ENCODE measurements around the gene OPRM1. TPM values are rescaled to one million over a fixed set of nuclear protein-coding genes. Genes with fewer than 3 reads are reported as not detected.
A peak's percentile ranks its signal among the peaks of the same experiment; 100 is the strongest.
"Not testable (repeated sequence)": the region's sequence is repeated elsewhere in the genome, so short reads cannot be mapped to it uniquely, and the experiment has no call there.

OPRM1 gene
- total and polyA plus RNA-seq, 9 donors: 0.11 to 0.22 TPM; not detected in 7

DNA sequence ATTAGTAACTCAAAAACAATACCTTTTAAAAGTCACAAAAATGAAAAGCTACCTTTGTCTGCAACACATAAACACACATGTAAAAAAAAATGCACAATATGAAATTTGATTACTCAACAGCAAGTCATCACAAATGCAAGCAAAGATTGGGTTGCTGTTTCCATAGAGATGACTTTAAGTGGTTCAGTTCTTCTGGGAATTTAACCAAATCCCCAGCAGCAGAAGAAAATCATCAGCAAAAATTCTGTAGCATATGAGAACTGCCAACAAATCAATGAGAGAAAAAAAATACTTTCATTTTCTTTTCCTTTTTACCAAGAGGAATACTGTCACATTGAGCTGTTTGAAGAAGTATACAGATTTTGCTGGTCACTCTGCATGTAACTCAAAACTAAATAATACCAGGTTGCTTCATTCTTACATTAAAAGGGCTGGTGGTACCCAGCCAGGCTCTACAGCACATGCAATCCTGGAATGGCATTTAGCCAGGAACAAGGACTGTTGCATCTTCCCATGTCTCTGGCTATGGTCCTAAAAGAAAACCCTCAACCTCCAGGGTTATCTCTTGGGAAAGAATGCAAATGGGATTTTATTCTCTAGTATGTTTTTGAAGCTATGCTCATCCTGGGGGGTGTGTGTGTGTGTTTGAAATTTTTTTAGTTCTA lies 158.3 kb downstream of the OPRM1 start:
- Histone ChIP-seq H3K36me3 (ENCODE audit: control insufficient read depth, insufficient read depth, low read length) (no peaks in the 10 kb centered on the region), H3K4me3 (ENCODE audit: low read length) (no peak overlapping the region), H3K9me3 (replicated peaks; ENCODE audit: control insufficient read depth, low read depth, low read length) (no peaks in the 10 kb centered on the region), H3K27ac (ENCODE audit: low read length) (no peak overlapping the region), H3K4me1 (ENCODE audit: control insufficient read depth, insufficient read depth, low read length) (no peaks in the 10 kb centered on the region), H3K27me3 (ENCODE audit: control insufficient read depth, insufficient read depth, low read length) (no peaks in the 10 kb centered on the region)
- peak; percentile 87 for DNase-seq

DNA sequence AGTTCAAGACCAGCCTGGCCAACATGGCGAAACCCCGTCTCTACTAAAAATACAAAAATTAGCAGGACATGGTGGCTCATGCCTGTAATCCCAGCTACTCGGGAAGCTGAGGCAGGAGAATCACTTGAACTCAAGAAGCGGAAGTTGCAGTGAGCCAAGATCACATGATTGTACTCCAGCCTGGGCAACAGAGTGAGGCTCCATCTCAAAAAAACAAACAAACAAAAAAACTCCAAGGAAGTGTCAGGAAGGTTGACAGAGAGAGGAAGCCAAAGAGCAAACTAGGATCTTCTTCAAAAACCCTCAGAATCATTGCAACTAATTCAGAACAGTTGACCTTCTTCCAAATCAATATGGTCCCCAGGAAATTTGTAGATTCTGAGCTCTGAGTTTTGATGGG lies 162.6 kb downstream of the OPRM1 start:
- no CpG with 5 or more reads among the region's 4 CpGs for WGBS (ENCODE audit: insufficient coverage)
- not testable (repeated sequence) for H3K4me3 ChIP-seq (ENCODE audit: low read length); H3K27me3 ChIP-seq (ENCODE audit: control insufficient read depth, insufficient read depth, low read length); H3K36me3 ChIP-seq (ENCODE audit: control insufficient read depth, insufficient read depth, low read length); H3K4me1 ChIP-seq (ENCODE audit: control insufficient read depth, insufficient read depth, low read length); H3K9me3 ChIP-seq (replicated peaks; ENCODE audit: control insufficient read depth, low read depth, low read length)
- H3K27ac ChIP-seq (ENCODE audit: low read length): peak overlapping the region; percentile 25
- peak; percentile 45 for DNase-seq

DNA sequence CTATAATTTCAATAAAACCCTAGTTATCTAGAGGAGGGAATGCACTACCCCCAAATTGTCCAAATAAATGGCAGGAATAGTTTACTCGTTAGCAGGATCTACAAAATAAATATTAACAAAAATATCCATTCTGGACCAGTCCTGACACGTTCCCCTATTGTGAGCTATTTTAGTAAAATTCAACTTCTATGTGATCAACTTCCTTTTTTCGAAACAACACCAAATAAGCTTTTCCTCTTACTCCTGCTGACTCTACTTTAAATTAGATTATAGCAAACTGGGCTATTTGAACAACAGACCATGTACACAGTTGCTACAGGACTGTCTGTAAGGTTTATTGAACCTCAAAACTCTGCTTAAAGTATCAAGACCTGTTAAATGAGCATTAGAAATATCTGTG lies 163.3 kb downstream of the OPRM1 start:
- Histone ChIP-seq H3K27ac (ENCODE audit: low read length) (peak overlapping the region; percentile 25), H3K4me1 (ENCODE audit: control insufficient read depth, insufficient read depth, low read length) (no peaks in the 10 kb centered on the region), H3K27me3 (ENCODE audit: control insufficient read depth, insufficient read depth, low read length) (no peaks in the 10 kb centered on the region), H3K36me3 (ENCODE audit: control insufficient read depth, insufficient read depth, low read length) (no peaks in the 10 kb centered on the region), H3K4me3 (ENCODE audit: low read length) (no peak overlapping the region), H3K9me3 (replicated peaks; ENCODE audit: control insufficient read depth, low read depth, low read length) (no peaks in the 10 kb centered on the region)
- peak; percentile 32 for DNase-seq
- WGBS (ENCODE audit: insufficient coverage): 80% methylated on average over 1 of the region's 3 CpGs

DNA sequence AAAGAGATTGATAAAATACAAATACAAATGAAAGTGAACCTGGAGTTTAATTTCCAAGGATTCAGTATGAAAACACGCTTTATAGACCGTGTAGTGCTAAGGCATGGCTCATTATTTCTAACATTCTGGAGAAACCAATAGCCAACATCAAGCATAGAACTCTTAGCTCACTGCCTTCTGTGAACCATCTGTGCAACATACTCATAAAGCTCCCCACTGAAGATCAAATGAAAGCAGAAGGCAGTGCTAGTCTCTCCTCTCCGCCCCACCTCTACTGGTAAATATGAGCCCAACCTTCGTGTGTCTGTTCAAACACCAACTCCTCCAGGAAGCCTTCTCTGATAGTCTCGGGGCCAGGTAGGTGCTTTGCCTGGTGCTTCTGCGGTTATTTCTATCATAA lies 163.9 kb downstream of the OPRM1 start:
- Histone ChIP-seq H3K27ac (ENCODE audit: low read length) (no peak overlapping the region), H3K4me3 (ENCODE audit: low read length) (no peak overlapping the region), H3K4me1 (ENCODE audit: control insufficient read depth, insufficient read depth, low read length) (no peaks in the 10 kb centered on the region), H3K9me3 (replicated peaks; ENCODE audit: control insufficient read depth, low read depth, low read length) (no peaks in the 10 kb centered on the region), H3K36me3 (ENCODE audit: control insufficient read depth, insufficient read depth, low read length) (no peaks in the 10 kb centered on the region), H3K27me3 (ENCODE audit: control insufficient read depth, insufficient read depth, low read length) (no peaks in the 10 kb centered on the region)
- no CpG with 5 or more reads among the region's 6 CpGs for WGBS (ENCODE audit: insufficient coverage)
- DNase-seq: no peak

DNA sequence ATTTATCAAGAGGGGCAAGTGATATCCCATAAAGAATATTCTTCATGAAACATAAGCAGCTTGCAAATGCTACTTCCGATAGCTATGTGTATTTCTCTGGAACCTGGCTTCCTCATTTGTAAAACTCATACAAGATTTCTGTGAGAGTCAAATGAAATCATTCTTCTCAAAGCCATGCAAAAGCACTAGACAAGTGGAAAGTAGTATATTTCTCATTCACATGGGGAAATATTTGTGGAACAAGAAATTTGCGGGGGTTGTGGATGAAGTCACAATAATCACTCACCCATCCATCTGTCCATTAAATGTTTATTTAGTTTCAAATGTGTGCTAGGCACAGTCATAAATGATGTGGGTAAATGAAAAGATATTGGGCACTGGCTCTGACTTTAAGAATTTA lies 167.1 kb downstream of the OPRM1 start:
- Histone ChIP-seq H3K4me1 (ENCODE audit: control insufficient read depth, insufficient read depth, low read length) (no peaks in the 10 kb centered on the region), H3K4me3 (ENCODE audit: low read length) (no peak overlapping the region), H3K36me3 (ENCODE audit: control insufficient read depth, insufficient read depth, low read length) (no peaks in the 10 kb centered on the region), H3K27ac (ENCODE audit: low read length) (no peak overlapping the region), H3K27me3 (ENCODE audit: control insufficient read depth, insufficient read depth, low read length) (no peaks in the 10 kb centered on the region), H3K9me3 (replicated peaks; ENCODE audit: control insufficient read depth, low read depth, low read length) (no peaks in the 10 kb centered on the region)
- WGBS (ENCODE audit: insufficient coverage): no CpG with 5 or more reads among the region's 2 CpGs
- no peak for DNase-seq

DNA sequence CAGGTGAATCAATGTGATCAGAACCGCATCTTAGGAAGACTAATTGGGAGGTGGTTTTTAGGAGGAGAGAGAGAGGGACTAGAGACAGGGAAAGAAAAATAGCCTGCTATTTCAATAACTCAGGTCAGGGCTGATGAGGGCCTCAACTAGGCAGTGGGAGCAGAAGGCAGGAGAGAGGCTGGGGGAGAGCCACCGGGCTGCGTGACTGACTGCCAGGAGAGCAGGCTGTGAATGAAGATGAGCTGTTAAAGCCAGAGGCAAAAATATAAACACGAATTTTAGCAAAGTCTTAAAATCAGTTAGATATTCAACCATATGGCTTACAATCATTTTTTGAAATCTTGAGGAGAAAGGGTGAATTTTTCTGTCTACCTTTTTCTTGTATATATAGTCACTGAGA lies 168.0 kb downstream of the OPRM1 start:
- Histone ChIP-seq H3K4me1 (ENCODE audit: control insufficient read depth, insufficient read depth, low read length) (no peaks in the 10 kb centered on the region), H3K27ac (ENCODE audit: low read length) (no peak overlapping the region), H3K9me3 (replicated peaks; ENCODE audit: control insufficient read depth, low read depth, low read length) (no peaks in the 10 kb centered on the region), H3K36me3 (ENCODE audit: control insufficient read depth, insufficient read depth, low read length) (no peaks in the 10 kb centered on the region), H3K27me3 (ENCODE audit: control insufficient read depth, insufficient read depth, low read length) (no peaks in the 10 kb centered on the region), H3K4me3 (ENCODE audit: low read length) (no peak overlapping the region)
- no peak for DNase-seq
- WGBS (ENCODE audit: insufficient coverage): 90% methylated on average over 3 of the region's 4 CpGs

DNA sequence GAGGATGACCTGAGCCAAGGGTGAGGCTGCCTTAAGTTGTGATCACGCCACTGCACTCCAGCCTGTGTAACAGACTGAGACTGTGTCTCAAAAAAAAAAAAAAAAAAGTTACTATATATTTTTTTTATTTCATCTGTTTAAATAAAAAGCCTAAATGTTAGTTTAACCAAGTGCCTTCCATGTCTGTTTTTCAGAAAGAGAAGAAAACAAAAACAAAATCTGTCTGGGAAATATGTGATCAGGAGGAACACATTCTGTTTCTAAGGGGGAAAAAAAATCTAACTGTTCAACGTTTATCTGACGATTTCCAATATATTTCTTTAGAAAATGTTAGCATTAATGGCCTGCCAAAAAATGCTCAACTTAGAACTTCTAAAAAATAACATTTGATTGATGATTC lies 170.5 kb downstream of the OPRM1 start:
- Histone ChIP-seq H3K27me3 (ENCODE audit: control insufficient read depth, insufficient read depth, low read length) (no peaks in the 10 kb centered on the region), H3K4me1 (ENCODE audit: control insufficient read depth, insufficient read depth, low read length) (no peaks in the 10 kb centered on the region), H3K36me3 (ENCODE audit: control insufficient read depth, insufficient read depth, low read length) (no peaks in the 10 kb centered on the region), H3K27ac (ENCODE audit: low read length) (no peak overlapping the region), H3K9me3 (replicated peaks; ENCODE audit: control insufficient read depth, low read depth, low read length) (no peaks in the 10 kb centered on the region), H3K4me3 (ENCODE audit: low read length) (no peak overlapping the region)
- WGBS (ENCODE audit: insufficient coverage): no CpG with 5 or more reads among the region's 3 CpGs
- DNase-seq: no peak

DNA sequence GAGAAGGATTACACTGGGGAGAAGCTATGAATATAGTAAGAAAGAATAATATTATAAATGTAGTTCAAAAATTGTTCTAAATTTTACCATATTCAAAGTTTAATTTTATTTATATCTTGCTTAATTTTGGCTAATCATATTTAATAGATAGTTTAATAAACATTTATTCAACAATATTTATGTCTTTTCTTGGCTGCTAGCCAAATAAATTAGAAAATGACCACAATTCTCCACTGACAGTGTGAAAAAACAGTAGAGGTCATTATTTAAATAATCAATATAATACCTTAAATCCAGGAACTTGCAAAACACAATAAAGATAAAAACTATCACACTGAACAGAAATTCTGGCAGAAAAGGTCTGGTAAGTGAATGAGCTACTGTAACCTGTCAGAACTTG lies 171.6 kb downstream of the OPRM1 start:
- H3K4me1 ChIP-seq (ENCODE audit: control insufficient read depth, insufficient read depth, low read length): no peaks in the 10 kb centered on the region
- H3K9me3 ChIP-seq (replicated peaks; ENCODE audit: control insufficient read depth, low read depth, low read length): no peaks in the 10 kb centered on the region
- no peak overlapping the region for H3K4me3 ChIP-seq (ENCODE audit: low read length)

DNA sequence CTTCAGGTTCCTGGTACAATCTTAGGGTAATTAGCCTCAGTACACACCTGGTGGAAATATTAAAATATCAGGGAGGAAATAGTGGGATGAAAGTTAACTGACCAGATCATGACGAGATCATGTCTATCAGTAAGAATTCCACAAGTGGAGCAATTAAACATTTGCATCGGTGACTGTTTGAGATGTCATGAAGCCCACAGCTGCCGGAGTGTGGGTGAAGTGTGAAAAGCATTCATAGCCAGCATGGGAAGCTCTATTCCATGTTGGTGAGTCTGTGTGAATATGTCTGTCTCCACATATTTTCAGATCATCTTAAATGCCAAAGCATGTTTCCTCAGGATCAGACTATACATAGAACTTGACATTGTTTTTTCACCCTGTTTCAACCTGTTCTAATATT lies 174.7 kb downstream of the OPRM1 start:
- H3K27ac ChIP-seq (ENCODE audit: low read length): no peak overlapping the region
- 79% methylated on average over 3 of the region's 3 CpGs for WGBS (ENCODE audit: insufficient coverage)
- no peaks in the 10 kb centered on the region for H3K27me3 ChIP-seq (ENCODE audit: control insufficient read depth, insufficient read depth, low read length)
- H3K36me3 ChIP-seq (ENCODE audit: control insufficient read depth, insufficient read depth, low read length): no peaks in the 10 kb centered on the region
- no peaks in the 10 kb centered on the region for H3K4me1 ChIP-seq (ENCODE audit: control insufficient read depth, insufficient read depth, low read length)
- H3K4me3 ChIP-seq (ENCODE audit: low read length): no peak overlapping the region
- DNase-seq: no peak
- no peaks in the 10 kb centered on the region for H3K9me3 ChIP-seq (replicated peaks; ENCODE audit: control insufficient read depth, low read depth, low read length)

More for the DNA sequence above, 171.6 kb downstream of the OPRM1 start:
- no peak for DNase-seq
- no peak overlapping the region for H3K27ac ChIP-seq (ENCODE audit: low read length)
- H3K27me3 ChIP-seq (ENCODE audit: control insufficient read depth, insufficient read depth, low read length): no peaks in the 10 kb centered on the region
- no peaks in the 10 kb centered on the region for H3K36me3 ChIP-seq (ENCODE audit: control insufficient read depth, insufficient read depth, low read length)

DNA sequence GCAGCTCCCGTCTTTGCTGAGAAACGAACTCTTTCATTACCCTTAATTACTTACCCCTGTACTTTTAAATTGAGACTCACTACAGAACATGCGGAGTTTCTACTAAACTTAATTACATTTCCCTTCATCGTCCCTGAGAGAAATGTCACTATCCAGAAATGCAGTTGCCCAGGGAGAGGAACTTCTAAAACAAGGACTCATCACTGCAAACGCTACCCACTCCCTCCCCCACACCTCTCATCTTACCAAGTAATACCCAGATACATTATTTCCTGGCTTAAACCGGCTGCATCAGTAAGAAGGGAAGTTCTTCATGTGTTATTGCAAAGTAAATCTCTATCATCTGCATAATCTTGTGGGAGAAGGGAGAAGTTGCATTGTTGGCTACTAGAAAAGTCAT lies 179.3 kb downstream of the OPRM1 start:
- DNase-seq: peak; percentile 46
- no peaks in the 10 kb centered on the region for H3K4me1 ChIP-seq (ENCODE audit: control insufficient read depth, insufficient read depth, low read length)
- no peaks in the 10 kb centered on the region for H3K9me3 ChIP-seq (replicated peaks; ENCODE audit: control insufficient read depth, low read depth, low read length)
- H3K27ac ChIP-seq (ENCODE audit: low read length): no peak overlapping the region
- no peaks in the 10 kb centered on the region for H3K27me3 ChIP-seq (ENCODE audit: control insufficient read depth, insufficient read depth, low read length)
- H3K4me3 ChIP-seq (ENCODE audit: low read length): no peak overlapping the region
- no peaks in the 10 kb centered on the region for H3K36me3 ChIP-seq (ENCODE audit: control insufficient read depth, insufficient read depth, low read length)
- WGBS (ENCODE audit: insufficient coverage): 43% methylated on average over 2 of the region's 6 CpGs

DNA sequence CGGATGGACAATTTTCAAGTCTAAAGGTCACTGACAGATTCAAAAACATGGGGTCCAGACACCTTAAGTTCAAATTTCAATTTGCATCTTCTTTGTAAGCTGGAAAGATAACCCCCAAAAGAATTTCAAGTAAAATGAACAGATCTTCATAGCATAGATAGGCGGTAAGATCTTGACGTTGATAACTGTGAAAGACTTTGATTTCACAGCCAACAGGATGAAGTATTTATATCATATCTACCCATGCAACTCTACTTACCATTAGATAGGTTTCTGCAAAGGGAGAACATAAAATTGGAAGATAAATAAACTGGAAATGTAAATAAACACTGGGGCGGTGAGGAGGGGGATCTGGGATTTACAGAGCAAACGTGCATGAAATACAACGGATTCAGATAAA lies 179.7 kb downstream of the OPRM1 start:
- Histone ChIP-seq H3K27ac (ENCODE audit: low read length) (no peak overlapping the region), H3K9me3 (replicated peaks; ENCODE audit: control insufficient read depth, low read depth, low read length) (no peaks in the 10 kb centered on the region), H3K27me3 (ENCODE audit: control insufficient read depth, insufficient read depth, low read length) (no peaks in the 10 kb centered on the region), H3K36me3 (ENCODE audit: control insufficient read depth, insufficient read depth, low read length) (no peaks in the 10 kb centered on the region), H3K4me1 (ENCODE audit: control insufficient read depth, insufficient read depth, low read length) (no peaks in the 10 kb centered on the region), H3K4me3 (ENCODE audit: low read length) (no peak overlapping the region)
- 81% methylated on average over 3 of the region's 6 CpGs for WGBS (ENCODE audit: insufficient coverage)
- no peak for DNase-seq
